GM21515 (cell line): ENCODE results near the gene IL1RAPL2.
"Not testable (repeated sequence)": the region's sequence is repeated elsewhere in the genome, so short reads cannot be mapped to it uniquely, and the experiment has no call there.

Experiments
- ATAC-seq: cut with Tn5 transposase; IDR thresholded peaks from one replicate; pipeline ENCODE4 v1.9.1; 2021; ENCODE audit not compliant: unreplicated experiment

IL1RAPL2 gene

DNA sequence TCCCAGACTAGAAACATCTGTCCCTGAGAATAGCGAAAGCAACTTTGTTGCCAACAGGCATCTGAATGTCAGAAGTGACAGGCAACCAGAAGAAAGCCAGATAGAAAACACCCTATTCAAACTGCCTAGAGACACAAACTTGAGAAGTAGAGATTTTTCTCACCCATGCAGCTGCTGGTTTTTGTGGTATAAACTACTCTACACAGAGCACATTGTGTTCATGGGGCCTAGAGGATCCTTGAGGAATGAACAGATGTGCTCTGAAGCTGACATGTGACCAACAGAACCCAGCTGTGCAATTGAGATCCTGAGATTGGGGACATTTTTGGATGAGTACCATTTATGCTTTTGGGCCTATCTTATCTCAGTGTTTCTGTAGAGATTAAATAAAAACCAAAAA, 1192.8 kb downstream of the IL1RAPL2 start:
- ATAC-seq, result no peak

DNA sequence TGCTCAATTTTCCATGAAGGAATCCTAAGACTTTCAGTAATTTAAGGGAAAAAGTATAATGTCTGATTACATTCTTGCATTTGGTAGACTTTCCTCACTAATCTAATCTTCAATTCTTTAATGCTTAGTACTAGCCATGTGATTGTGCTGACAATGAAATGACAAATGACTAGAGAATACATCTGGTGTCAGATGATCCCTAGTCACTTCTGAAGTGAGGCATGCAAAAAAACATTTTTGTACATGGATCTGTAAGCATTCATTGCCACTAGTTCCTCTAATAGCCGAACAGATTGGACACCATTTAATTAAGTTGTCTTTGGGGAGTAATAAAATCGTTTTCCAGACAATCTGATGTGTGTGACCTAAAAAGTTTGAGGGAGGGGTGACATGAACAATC, 1193.6 kb downstream of the IL1RAPL2 start:
- no peak for ATAC-seq

DNA sequence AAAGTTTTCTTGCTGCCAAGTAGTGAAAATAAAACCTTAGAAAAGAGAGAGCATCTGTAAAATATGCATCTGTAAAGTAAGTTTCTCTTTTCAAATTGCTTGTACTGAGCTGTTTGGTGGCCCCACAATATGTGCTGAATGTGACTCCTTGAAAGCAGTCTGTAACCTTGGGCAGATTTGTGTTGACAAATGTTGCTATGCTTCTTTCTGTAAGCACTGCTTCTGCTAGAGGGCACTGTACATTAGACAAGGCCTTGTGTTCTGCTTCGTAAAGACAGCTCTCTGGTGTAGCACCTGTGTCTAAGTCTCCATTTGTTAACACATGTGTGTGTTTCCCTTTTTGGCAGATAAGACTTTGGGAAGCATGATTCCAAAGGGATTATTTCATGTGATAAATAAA, 1199.7 kb downstream of the IL1RAPL2 start:
- no peak for ATAC-seq

DNA sequence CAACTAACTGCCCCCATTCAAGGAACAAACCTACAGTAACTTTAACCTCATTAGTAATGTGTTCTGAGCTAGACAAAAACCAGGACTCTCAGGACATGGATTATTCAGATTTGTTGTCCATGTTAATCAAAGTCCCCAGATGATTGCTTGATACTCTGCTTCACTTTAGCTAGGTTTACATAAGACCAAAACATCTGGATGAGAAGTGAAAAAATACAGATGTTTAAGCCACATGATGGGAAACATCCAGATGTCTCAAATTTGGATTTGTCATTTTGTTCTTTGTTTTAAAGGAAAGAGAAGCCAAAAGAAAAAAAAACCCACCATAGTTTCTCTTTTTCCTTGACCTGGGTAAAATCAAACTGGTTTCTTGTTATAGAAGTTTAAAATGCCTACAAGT, 1207.8 kb downstream of the IL1RAPL2 start:
- no peak for ATAC-seq

DNA sequence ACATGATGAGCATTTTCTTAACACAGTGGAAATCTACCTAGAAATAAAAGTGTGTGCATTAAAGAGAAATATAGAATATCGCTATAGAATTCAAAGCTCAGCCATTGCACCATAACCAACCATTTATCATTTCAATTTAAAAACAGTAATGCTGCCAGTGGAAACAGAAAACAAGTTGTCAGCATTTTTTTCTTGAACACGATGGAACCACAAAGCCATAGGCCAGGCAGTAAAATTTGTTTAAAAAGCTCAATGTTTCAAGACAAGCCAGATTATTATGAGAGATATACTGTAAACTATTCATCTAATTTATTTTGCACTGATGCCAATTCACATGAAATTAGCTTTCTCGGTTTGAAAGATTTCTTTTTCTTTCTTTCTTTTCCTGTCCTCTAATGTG, 1209.7 kb downstream of the IL1RAPL2 start:
- no peak for ATAC-seq

DNA sequence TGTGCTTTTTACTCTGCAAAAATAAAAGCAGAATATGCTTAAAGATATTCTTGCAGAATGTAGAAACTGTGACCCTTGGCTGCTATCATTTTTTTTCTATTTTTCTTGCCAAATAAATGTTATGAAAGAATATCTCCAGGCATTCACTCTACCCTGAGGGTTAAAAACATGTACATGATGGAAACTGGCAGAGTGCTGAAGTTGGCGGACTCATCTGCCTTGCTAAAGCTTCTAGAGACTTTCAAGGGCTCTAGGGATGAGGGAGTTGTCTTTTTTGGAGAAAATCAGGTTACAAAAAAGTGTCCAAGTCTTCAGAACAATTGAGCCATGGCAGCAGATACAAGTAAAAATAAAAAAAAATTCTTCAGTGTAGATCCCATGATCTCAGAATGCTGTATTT, 1215.8 kb downstream of the IL1RAPL2 start:
- no peak for ATAC-seq

DNA sequence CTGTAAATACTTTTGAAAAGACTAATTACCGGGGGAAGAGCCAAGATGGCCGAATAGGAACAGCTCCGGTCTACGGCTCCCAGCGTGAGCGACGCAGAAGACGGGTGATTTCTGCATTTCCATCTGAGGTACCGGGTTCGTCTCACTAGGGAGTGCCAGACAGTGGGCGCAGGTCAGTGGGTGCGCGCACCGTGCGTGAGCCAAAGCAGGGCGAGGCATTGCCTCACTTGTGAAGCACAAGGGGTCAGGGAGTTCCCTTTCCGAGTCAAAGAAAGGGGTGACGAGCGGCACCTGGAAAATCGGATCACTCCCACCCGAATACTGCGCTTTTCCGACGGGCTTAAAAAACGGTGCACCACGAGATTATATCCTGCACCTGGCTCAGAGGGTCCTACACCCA, 1230.9 kb downstream of the IL1RAPL2 start:
- ATAC-seq, result not testable (repeated sequence)

DNA sequence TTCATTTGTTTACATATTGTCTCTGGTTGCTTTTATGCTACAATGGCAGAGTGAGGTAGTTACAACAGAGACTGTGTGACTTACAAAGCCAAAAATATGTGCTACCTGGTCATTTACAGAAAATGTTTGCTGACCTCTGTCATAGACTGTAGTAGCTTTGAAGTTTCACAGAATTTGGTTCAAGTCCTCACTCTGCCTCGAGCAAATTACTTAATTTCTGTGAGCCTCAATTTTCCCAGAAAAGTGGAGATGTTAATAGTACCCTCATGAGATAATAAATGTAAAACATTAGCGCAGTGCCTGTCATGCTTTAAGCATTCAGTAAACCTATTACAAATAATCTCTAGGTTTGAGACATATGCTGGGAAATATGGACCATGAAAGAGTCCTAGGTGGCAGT, 1237.9 kb downstream of the IL1RAPL2 start:
- no peak for ATAC-seq

DNA sequence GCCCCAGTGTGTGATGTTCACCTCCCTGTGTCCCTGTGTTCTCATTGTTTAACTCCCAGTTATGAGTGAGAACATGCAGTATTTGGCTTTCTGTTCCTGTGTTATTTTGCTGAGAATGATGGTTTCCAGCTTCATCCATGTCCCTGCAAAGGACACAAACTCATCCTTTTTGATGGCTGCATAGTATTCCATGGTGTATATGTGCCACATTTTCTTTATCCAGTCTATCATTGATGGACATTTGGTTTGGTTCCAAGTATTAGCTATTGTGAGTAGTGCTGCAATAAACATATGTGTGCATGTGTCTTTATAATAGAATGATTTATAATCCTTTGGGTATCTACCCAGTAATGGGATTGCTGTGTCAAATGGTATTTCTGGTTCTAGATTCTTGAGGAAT, 1239.7 kb downstream of the IL1RAPL2 start:
- ATAC-seq, result not testable (repeated sequence)

DNA sequence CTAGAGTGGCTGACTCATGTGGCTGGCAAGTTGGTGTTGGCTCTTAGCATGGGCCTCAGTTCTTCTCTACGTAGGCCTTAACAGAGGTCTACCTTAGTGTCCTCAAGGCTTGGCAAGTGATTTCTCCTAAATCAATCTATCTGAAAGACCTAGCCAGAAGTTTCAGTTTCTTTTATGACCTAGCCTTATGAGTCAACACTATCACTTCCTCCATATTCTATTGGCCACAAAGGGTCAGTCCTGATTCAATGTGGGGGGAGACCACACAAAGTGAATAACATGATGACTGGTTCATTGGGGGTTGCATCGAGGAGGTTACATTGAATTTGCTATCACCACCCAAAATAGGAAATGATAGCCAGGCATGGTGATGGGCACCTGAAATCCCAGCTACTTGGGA, 1250.5 kb downstream of the IL1RAPL2 start:
- no peak for ATAC-seq
